ENCODE results near the gene ZNF80.
A peak's percentile ranks its signal among the peaks of the same experiment; 100 is the strongest.
"Not testable (repeated sequence)": the region's sequence is repeated elsewhere in the genome, so short reads cannot be mapped to it uniquely, and the experiment has no call there.

Gene ZNF80
- total RNA-seq, result 1.2 to 3.5 (median 1.3) reads per million in 4 donors

- not testable (repeated sequence) for DNase-seq
Observed at GRCh38 chr3:114237478-114237877, at the start of gene ZNF80. TSS of gene ZNF80 (minus strand) at chr3:114237578. CDS start at chr3:114237074, 504 bp downstream.

- no peak for DNase-seq
Observed at GRCh38 chr3:114286266-114286665, 48.9 kb upstream of the ZNF80 start.

- DNase-seq, result no peak
Observed at GRCh38 chr3:114285648-114286230, 48.4 kb upstream of the ZNF80 start.

- no peak for DNase-seq
Observed at GRCh38 chr3:114284644-114285043, 47.3 kb upstream of the ZNF80 start.

GRCh38 chr3:114276856-114277255, 39.5 kb upstream of the ZNF80 start:
- DNase-seq, result not testable (repeated sequence)

GRCh38 chr3:114274929-114275328, 37.6 kb upstream of the ZNF80 start:
- DNase-seq, result no peak

- DNase-seq, result no peak
Observed at GRCh38 chr3:114272271-114272670, 34.9 kb upstream of the ZNF80 start.

- DNase-seq, result no peak
Observed at GRCh38 chr3:114270019-114270418, 32.6 kb upstream of the ZNF80 start.

GRCh38 chr3:114260152-114260551, 22.8 kb upstream of the ZNF80 start:
- DNase-seq, result no peak

- no peak for DNase-seq
Observed at GRCh38 chr3:114259566-114259965, 22.2 kb upstream of the ZNF80 start.

GRCh38 chr3:114253505-114253904, 16.1 kb upstream of the ZNF80 start:
- no peak for DNase-seq

GRCh38 chr3:114252954-114253353, 15.6 kb upstream of the ZNF80 start:
- DNase-seq, result no peak

- peak in 1 of 5 donors; percentile 84 for DNase-seq
Observed at GRCh38 chr3:114242947-114243346, 5.6 kb upstream of the ZNF80 start.

GRCh38 chr3:114241262-114241661, 3.9 kb upstream of the ZNF80 start:
- no peak for DNase-seq

GRCh38 chr3:114238146-114238785, 888 bp upstream of the ZNF80 start:
- not testable (repeated sequence) for DNase-seq

GRCh38 chr3:114235431-114235830, 1.9 kb downstream of the ZNF80 start:
- no peak for DNase-seq

GRCh38 chr3:114234745-114235144, 2.6 kb downstream of the ZNF80 start:
- DNase-seq, result peak in 1 of 5 donors; percentile 38

- peak in 3 of 5 donors; percentile 13 to 73 (median 27) for DNase-seq
Observed at GRCh38 chr3:114231616-114232015, 5.8 kb downstream of the ZNF80 start.

GRCh38 chr3:114227076-114227475, 10.3 kb downstream of the ZNF80 start:
- no peak for DNase-seq

GRCh38 chr3:114226313-114226712, 11.1 kb downstream of the ZNF80 start:
- DNase-seq, result no peak

- peak in 1 of 5 donors; percentile 92 for DNase-seq
Observed at GRCh38 chr3:114223143-114223542, 14.2 kb downstream of the ZNF80 start.

- no peak for DNase-seq
Observed at GRCh38 chr3:114221881-114222264, 15.5 kb downstream of the ZNF80 start.

- DNase-seq, result peak in 4 of 5 donors; percentile 18 to 94 (median 28)
Observed at GRCh38 chr3:114221165-114221880, 16.1 kb downstream of the ZNF80 start.

GRCh38 chr3:114219741-114220140, 17.6 kb downstream of the ZNF80 start:
- no peak for DNase-seq
